GM12874 (cell line): ENCODE data around the gene CCNB1.
A peak's percentile ranks its signal among the peaks of the same experiment; 100 is the strongest.

Experiments
- CTCF ChIP-seq: IDR thresholded peaks from 2 replicates; pipeline ENCODE4 v1.5.1; 2011; ENCODE audit warnings: low read depth, mild to moderate bottlenecking, control low read depth, low read length, moderate library complexity; ENCODE audit not compliant: insufficient read depth

CCNB1 gene

GRCh38 chr5:69217151-69217511 lies 50.2 kb downstream of the CCNB1 start:
- TF ChIP-seq CTCF = no peak

GRCh38 chr5:69217548-69218526 lies 50.9 kb downstream of the CCNB1 start:
- 0 out of 2 replicates have a peak, but pooled peaks have one; percentile 1 for TF ChIP-seq CTCF

- TF ChIP-seq CTCF = no peak
Measured at GRCh38 chr5:69219939-69220338, 53.0 kb downstream of the CCNB1 start.

GRCh38 chr5:69224520-69224919 lies 57.6 kb downstream of the CCNB1 start:
- no peak for TF ChIP-seq CTCF

GRCh38 chr5:69225860-69226259 lies 58.9 kb downstream of the CCNB1 start:
- no peak for TF ChIP-seq CTCF
